Stimulated activated CD4-positive, alpha-beta T cell treated with anti-CD3 and anti-CD28 coated beads, Interleukin-15, amount 100 ng/mL, for 24 hours (primary cell): ENCODE results near the gene PDE8A.
"Not testable (repeated sequence)": the region's sequence is repeated elsewhere in the genome, so short reads cannot be mapped to it uniquely, and the experiment has no call there.

Experiments
- DNase-seq: peaks from one replicate; pipeline ENCODE4 v3.0.0-alpha.2; 2020

Gene PDE8A

GRCh38 chr15:84991014-84991712, 9.5 kb downstream of the PDE8A start:
- no peak for DNase-seq

- DNase-seq: peak; percentile 68
These were observed 10.7 kb downstream of the PDE8A start for GRCh38 chr15:84992157-84992944.

DNA sequence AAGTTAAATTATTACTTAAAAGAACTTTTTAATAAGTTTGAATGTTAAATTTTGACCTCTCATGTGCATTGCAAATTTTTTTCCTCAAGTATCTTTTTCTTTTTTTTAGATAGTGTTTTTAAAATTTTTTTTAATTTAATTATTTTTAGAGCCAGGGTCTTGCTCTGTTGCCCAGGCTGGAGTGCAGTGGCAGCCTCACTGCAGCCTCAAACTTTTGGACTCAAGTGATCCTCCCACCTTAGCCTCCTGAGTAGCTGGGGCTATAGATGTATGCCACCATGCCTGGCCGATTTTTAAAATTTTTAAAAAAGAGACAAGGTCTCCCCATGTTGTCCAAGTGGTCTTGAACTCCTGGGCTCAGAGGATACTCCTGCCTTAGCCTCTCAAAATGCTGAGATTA, 14.4 kb downstream of the PDE8A start:
- no peak for DNase-seq

GRCh38 chr15:84996714-84997113, 15.1 kb downstream of the PDE8A start:
- not testable (repeated sequence) for DNase-seq

DNA sequence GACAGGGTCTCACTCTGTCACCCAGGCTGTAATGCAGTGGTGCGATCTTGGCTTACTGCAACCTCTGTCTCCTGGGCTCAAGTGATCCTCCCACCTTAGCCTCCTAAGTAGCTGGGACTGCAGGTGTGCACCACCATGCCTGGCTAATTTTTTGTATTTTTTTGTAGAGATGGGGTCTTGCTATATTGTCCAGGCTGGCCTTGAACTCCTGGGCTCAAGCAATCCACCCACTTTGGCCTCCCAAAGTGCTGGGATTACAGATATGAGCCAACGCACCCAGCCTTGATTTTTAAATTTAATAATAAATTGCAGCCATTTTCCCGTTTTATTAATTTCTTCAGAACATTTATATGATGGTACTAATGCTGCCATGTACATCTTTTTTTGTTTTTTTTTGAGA, 15.6 kb downstream of the PDE8A start:
- not testable (repeated sequence) for DNase-seq

- no peak for DNase-seq
These were observed 18.7 kb downstream of the PDE8A start for GRCh38 chr15:85000189-85000864.

DNA sequence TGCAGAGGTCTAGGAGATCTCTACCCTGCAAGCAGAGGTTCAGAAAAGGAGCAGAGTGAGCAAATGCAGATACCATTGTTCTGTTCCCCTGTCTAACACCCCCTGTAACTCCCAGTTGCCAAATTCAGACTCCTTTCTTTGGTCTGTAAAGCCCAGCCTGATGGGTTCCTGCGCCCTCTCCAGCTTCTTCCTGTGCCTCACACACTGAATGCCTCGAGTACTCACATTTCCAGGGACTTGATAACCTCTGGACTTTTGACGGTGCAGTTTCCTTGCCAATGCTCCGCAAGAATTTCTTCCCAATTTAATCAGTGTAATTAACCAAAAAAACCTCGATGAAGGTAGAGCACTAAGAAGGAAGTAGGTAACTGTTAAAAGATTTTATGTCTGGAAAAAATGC, 19.3 kb downstream of the PDE8A start:
- DNase-seq: no peak

DNA sequence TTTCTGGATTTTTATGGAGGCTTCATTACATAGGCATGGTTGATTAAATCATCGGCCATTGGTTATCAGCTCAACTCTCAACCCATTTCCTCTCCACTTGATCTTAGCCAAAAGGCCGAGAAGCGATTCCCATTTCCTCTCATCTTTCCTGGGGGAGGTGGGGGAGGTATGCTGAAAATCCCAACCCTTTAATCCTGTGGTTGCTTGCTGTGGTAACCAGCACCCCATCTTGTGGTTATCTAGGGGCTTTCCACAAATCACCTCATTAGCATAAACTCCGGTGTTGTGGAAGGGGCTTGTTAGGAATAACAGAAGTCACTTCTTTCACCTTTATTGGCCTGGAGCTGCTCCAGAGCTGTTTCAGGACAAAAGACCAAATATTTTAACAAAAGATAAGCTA, 20.9 kb downstream of the PDE8A start:
- DNase-seq: no peak

DNA sequence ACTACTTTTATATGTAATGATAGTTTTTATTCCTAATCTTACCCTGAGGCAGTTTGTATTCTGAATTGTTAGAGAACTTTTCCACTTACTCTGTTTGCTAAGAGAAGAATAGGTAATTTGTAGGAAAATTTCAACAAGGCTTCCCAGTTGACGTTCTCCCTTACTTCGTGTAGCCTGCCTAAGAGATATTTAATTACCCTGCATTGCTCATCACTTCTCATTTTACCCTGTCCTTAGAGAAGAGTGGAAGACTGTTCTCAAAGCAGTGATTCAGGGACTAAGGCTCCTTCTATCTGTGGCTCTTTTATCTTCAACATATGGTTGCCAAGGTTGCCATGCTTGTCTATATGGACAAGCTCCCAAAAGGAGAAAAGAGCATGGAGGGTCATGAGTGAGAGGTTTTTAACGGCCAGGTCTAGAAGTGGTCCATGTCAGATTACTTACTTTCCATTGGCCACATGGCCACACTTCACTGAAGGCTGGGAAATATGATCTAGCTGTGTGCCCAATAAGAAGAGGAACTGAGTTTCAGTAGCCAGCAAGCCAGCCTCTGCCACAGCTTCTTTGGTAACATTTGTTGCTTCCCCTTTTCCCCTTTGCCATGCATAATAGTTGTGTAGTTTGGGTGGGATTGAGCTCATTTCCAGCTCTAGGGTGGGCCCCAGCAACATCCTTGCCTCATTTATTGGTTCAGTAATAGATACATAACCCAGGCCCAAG, 22.1 kb downstream of the PDE8A start:
- no peak for DNase-seq

DNA sequence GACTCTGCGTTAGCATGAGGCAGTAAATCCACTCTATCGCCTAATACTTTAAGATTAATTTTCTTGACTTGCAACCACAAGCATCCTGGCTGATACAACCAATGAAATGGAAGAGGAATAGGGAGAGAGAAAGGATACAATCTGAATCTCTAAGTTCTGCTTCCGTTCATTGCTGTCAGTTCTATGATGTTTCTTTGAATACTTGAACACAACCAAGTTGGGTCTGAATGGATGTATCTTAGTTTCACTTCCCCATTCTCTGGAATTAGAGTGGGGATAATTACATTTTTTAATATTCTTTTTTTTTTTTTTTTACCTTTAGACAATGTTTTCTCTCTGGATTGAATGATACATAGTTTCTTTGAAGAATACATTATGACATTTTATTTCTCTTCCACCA, 22.9 kb downstream of the PDE8A start:
- no peak for DNase-seq

DNA sequence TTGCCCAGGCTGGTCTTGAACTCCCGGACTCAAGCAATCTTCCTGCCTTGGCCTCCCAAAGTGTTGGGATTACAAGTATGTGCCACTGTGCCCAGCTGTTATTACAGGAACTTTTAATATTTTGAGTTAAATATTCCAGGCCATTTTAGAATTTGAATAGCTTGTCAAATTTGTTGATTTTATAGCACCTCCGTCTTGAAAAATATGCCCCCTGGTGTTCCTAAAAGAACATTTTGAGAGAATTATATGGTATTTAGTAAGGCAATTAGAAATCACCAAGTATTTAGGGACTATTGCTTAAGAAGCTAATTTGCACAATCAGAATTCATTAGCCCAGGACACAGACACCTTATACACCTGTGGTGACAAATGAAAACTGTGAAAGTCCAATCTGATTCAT, 23.7 kb downstream of the PDE8A start:
- no peak for DNase-seq

DNA sequence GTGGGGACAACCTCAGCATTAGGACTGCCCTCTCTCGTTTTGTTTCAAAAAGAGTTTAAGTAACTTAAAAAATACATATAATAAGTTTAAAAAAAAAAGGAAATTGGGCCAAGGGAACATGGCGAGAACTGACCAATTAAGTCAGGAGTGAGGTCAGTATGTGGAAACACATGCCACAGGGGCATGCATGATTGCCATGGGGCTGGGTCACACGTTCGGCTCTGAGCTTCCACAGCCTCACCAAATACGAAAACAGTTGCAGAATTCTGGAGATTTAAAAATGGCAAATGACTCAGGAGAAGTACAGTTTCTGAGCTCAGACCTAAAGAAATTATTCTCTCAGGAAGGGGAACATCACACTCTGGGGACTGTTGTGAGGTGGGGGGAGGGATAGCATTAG, 24.1 kb downstream of the PDE8A start:
- no peak for DNase-seq

DNA sequence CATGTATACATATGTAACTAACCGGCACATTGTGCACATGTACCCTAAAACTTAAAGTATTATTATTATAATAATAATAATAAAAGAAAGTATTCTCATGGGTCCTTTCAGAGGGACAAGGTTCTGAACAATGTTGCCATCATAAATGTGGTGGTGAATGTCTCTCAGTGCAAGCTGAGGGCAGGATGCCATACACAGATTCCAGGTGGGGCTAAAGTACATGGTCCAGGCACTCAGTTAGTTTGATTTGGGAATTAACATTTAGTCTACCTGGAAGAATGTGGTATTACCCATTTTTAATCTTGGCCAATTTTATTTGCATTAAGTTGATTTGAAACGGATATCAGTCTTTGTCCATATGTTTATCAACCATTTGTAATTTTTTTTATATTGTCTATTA, 24.5 kb downstream of the PDE8A start:
- DNase-seq: no peak

GRCh38 chr15:85006655-85007054, 25.0 kb downstream of the PDE8A start:
- no peak for DNase-seq

GRCh38 chr15:85007137-85007536, 25.5 kb downstream of the PDE8A start:
- DNase-seq: no peak

GRCh38 chr15:85007741-85008397, 26.2 kb downstream of the PDE8A start:
- DNase-seq: no peak

DNA sequence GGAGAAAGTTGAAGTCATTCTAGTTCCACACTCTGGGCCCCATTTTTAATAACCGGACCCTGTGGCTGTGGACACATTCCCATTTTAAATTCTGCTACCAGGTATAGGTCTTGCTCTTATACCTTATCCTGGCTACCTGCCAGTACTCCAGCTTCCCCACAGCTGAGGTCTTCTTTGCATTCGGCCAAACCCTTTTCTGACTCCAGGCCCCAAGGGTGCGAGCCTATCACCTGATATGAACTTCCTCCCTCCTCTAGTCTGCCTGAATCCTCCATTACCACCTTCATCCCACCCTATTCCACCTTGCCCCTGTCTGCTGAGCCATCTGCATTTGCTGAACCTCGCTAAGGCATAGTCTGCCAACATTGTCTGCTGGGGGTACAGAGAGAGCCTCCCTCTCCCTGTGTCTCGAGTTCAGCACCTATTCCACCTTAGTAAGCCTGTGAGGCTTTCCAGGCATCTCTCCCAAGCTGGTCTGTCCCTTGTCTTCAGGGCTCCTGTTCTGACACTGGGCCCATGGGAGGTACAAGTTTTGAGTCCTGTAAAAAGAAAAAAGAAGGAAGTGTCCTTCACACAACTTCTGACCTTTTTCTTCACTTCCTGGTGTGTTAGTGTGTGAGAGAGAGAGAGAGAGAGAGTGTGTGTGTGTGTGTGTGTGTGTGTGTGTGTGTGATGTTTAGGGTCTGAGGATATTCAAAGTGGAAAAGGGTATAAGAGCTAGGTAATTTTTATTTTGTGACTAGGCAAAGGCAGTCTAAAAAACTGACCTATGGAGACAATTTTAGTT, 27.0 kb downstream of the PDE8A start:
- no peak for DNase-seq

DNA sequence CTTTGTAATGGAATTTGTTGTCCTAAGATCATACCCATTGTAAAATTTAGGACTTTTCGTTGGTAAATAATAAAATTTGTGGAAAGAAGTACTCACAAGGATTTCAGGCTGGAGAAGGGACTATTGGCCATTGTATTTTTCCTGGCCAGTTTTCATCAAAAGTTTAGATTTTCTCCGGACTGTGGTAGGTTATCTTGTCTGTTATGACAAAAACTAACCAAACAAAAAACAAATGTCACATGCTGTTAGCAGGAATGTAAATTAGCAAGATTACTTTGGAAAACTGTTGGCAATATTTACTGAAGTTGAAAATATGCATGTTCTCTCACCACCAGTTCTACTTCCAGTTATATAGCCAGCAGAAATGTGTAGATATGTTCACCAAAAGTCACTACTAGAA, 27.8 kb downstream of the PDE8A start:
- no peak for DNase-seq

GRCh38 chr15:85010071-85010385, 28.4 kb downstream of the PDE8A start:
- DNase-seq: no peak

DNA sequence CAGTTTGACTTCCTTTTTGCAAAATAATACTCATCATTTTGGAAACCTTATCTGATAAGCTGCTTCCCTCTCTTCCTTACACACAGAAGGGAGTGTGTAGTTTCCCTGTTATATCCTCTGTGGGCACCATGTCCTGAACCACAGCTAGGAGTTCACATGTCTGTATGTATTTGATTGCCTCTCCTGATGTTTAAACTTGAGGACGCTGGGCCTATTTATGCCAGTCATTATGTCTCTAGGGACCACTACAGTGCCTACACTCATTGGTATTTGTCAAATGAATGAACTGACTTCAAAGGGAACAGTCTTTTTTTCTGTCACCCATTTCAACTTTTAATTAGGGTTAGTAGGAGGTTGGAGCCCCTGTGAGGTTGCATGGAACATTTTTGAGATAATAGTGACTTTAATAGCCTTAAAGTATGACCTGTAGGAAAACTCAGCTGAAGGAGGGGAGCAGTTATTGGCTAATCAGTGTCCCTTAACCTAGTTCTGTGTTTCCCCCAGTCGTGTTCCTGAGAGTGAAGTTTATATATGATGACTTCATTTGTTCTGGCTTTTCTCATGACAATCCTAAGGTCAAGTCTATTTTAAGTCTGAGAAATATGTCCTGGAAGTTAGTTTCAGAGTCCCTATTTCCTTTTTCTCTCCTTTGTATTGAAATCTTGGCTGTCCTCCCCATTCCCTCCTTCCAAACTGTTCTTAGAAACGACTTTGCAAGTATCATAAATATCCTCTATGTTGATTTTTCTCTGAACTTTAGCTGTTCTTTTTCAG, 28.9 kb downstream of the PDE8A start:
- no peak for DNase-seq

DNA sequence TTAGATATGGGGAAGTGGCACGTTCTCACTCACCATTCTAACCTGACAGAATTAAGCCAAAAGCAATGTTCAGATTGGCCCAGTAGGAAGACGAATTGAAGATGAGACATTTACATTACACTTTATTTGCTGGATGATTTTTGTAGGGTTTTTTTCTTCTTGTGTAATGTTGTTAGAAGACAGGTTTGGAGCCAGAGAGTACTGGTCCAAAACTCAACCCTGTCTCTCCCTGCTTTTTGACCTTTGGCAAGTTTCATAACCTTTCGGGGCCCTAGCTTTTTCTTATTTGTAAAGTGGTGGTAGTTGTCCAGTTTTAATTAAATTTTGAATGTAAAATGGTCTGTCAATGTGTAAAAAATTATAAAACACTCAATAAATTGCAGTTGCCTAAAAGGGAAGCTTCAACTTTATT, 29.5 kb downstream of the PDE8A start:
- DNase-seq: no peak
